Panc1 (cell line): Measurements from ENCODE around the gene FRY.

ENCODE experiments used
- POLR2AphosphoS5 ChIP-seq: IDR thresholded peaks from 2 replicates; pipeline ENCODE4 v1.6.1; 2012; ENCODE audit warnings: mild to moderate bottlenecking, low read depth, low read length, moderate library complexity
- SIN3A ChIP-seq: IDR thresholded peaks from 2 replicates; pipeline ENCODE4 v1.6.1; 2012; ENCODE audit warnings: low read depth, mild to moderate bottlenecking, low read length, moderate library complexity, borderline replicate concordance; ENCODE audit not compliant: insufficient read depth
- TF ChIP-seq, protein P1 (sequence below): fragments of 450-650 bp; IDR thresholded peaks from 2 replicates; pipeline ENCODE4 v1.5.1; 2017; ENCODE audit warnings: mild to moderate bottlenecking
- TF ChIP-seq, protein P2 (sequence below), 2 experiments: IDR thresholded peaks; 2 replicates each; pipeline ENCODE4 v1.6.1; 2011 to 2012; ENCODE audit warnings: low read depth in 2 of 2, control low read depth in 1 of 2, low read length in 1 of 2, mild to moderate bottlenecking in 1 of 2, moderate library complexity in 1 of 2; ENCODE audit not compliant: insufficient read depth in 1 of 2

DNA sequence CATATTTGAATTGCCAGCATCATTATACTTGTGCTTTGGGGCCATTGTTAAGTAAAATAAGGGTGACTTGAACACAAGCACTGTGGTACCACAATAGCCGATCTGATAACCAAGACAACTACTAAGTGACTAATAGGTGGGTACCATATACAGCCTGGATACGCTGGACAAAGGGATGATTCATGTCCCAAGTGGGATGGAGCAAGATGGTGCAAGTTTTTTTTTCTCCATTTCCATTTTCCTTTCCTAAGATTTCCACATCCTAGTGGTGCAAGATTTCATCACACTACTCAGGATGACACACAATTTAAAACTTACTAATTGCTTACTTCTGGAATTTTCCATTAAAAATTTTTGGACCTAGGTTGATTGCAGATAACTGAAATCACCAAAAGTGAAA, 298.9 kb downstream of the FRY start:
- TF ChIP-seq, protein P1, sequence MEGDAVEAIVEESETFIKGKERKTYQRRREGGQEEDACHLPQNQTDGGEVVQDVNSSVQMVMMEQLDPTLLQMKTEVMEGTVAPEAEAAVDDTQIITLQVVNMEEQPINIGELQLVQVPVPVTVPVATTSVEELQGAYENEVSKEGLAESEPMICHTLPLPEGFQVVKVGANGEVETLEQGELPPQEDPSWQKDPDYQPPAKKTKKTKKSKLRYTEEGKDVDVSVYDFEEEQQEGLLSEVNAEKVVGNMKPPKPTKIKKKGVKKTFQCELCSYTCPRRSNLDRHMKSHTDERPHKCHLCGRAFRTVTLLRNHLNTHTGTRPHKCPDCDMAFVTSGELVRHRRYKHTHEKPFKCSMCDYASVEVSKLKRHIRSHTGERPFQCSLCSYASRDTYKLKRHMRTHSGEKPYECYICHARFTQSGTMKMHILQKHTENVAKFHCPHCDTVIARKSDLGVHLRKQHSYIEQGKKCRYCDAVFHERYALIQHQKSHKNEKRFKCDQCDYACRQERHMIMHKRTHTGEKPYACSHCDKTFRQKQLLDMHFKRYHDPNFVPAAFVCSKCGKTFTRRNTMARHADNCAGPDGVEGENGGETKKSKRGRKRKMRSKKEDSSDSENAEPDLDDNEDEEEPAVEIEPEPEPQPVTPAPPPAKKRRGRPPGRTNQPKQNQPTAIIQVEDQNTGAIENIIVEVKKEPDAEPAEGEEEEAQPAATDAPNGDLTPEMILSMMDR: no peak
- TF ChIP-seq SIN3A: no peak
- TF ChIP-seq POLR2AphosphoS5: no peak
- TF ChIP-seq, protein P2, sequence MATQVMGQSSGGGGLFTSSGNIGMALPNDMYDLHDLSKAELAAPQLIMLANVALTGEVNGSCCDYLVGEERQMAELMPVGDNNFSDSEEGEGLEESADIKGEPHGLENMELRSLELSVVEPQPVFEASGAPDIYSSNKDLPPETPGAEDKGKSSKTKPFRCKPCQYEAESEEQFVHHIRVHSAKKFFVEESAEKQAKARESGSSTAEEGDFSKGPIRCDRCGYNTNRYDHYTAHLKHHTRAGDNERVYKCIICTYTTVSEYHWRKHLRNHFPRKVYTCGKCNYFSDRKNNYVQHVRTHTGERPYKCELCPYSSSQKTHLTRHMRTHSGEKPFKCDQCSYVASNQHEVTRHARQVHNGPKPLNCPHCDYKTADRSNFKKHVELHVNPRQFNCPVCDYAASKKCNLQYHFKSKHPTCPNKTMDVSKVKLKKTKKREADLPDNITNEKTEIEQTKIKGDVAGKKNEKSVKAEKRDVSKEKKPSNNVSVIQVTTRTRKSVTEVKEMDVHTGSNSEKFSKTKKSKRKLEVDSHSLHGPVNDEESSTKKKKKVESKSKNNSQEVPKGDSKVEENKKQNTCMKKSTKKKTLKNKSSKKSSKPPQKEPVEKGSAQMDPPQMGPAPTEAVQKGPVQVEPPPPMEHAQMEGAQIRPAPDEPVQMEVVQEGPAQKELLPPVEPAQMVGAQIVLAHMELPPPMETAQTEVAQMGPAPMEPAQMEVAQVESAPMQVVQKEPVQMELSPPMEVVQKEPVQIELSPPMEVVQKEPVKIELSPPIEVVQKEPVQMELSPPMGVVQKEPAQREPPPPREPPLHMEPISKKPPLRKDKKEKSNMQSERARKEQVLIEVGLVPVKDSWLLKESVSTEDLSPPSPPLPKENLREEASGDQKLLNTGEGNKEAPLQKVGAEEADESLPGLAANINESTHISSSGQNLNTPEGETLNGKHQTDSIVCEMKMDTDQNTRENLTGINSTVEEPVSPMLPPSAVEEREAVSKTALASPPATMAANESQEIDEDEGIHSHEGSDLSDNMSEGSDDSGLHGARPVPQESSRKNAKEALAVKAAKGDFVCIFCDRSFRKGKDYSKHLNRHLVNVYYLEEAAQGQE (IDR thresholded peaks at IDR 0.05; ENCODE audit: insufficient read depth in 1 of 2, low read depth in 2 of 2, low read length in 1 of 2): no peak
